ENCODE results near the gene C11orf98.
"Not testable (repeated sequence)": the region's sequence is repeated elsewhere in the genome, so short reads cannot be mapped to it uniquely, and the experiment has no call there.

C11orf98 gene

DNA sequence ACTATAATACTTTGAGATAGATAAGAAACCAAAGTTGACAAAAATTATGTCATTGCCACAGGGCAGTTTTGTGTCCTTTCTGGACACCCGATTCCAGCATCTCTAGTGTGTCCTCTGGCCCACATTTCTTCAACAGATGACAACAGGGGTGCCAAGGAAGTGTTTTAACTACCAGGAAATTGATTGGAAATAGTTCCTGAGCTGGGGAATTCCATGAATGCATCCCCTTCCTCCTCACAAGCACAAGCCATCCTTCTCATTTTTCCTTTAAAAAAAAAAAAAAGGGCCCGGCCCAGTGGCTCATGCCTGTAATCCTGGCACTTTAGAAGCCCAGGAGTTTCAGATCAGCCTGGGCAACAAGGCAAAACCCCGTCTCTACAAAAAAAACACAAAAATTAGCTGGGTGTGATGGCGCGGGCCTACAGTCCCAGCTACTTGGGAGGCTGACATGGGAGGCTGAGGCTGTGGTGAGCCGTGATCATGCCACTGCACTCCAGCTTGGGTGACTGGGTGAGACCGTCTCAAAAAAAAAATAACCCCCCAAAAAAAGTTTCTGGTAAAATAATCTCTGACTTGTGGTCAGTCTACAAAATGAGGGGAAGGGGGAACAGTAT is 42.4 kb downstream of the C11orf98 start:
- H3K36me3 ChIP-seq (ENCODE audit: insufficient read depth, low read length) = peaks cover 24% of the 10 kb centered on the region; the same call in 1 of the 2 replicates
- peak overlapping the region; percentile 88 for H3K9ac ChIP-seq (ENCODE audit: low read depth, low read length, poor library complexity, severe bottlenecking)
- peaks cover 21% of the 10 kb centered on the region for H3K79me2 ChIP-seq (ENCODE audit: insufficient read depth, low read length)
- H3K27me3 ChIP-seq (ENCODE audit: insufficient read depth, low read length, poor library complexity, severe bottlenecking) = no peaks in the 10 kb centered on the region
- no peaks in the 10 kb centered on the region for H3K9me2 ChIP-seq (replicated peaks; ENCODE audit: low read depth, low read length)
- peaks cover 15% of the 10 kb centered on the region for H3F3A ChIP-seq (ENCODE audit: low read depth)
- peaks cover 12% of the 10 kb centered on the region for H3K4me1 ChIP-seq (ENCODE audit: insufficient read depth, low read length, poor library complexity, severe bottlenecking)
- peak overlapping the region; percentile 25; the same call in 1 of the 2 replicates for H2AFZ ChIP-seq (ENCODE audit: low read length)
- no peaks in the 10 kb centered on the region for H3K9me3 ChIP-seq (ENCODE audit: insufficient read depth, low read depth, low read length)
- H3K4me2 ChIP-seq (ENCODE audit: low read depth, low read length, poor library complexity, severe bottlenecking) = peak overlapping the region; percentile 89
- H4K20me1 ChIP-seq (ENCODE audit: insufficient read depth, low read length, poor library complexity, severe bottlenecking) = no peaks in the 10 kb centered on the region
- TF ChIP-seq, protein P1, sequence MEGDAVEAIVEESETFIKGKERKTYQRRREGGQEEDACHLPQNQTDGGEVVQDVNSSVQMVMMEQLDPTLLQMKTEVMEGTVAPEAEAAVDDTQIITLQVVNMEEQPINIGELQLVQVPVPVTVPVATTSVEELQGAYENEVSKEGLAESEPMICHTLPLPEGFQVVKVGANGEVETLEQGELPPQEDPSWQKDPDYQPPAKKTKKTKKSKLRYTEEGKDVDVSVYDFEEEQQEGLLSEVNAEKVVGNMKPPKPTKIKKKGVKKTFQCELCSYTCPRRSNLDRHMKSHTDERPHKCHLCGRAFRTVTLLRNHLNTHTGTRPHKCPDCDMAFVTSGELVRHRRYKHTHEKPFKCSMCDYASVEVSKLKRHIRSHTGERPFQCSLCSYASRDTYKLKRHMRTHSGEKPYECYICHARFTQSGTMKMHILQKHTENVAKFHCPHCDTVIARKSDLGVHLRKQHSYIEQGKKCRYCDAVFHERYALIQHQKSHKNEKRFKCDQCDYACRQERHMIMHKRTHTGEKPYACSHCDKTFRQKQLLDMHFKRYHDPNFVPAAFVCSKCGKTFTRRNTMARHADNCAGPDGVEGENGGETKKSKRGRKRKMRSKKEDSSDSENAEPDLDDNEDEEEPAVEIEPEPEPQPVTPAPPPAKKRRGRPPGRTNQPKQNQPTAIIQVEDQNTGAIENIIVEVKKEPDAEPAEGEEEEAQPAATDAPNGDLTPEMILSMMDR (conservative IDR thresholded peaks at IDR 0.05; ENCODE audit: low read length) = no peak
- no peak for TF ChIP-seq EZH2phosphoT487 (IDR thresholded peaks at IDR 0.05; ENCODE audit: borderline replicate concordance)
- H3K4me3 ChIP-seq (ENCODE audit: low read length, poor library complexity, severe bottlenecking) = peak overlapping the region; percentile 83

DNA sequence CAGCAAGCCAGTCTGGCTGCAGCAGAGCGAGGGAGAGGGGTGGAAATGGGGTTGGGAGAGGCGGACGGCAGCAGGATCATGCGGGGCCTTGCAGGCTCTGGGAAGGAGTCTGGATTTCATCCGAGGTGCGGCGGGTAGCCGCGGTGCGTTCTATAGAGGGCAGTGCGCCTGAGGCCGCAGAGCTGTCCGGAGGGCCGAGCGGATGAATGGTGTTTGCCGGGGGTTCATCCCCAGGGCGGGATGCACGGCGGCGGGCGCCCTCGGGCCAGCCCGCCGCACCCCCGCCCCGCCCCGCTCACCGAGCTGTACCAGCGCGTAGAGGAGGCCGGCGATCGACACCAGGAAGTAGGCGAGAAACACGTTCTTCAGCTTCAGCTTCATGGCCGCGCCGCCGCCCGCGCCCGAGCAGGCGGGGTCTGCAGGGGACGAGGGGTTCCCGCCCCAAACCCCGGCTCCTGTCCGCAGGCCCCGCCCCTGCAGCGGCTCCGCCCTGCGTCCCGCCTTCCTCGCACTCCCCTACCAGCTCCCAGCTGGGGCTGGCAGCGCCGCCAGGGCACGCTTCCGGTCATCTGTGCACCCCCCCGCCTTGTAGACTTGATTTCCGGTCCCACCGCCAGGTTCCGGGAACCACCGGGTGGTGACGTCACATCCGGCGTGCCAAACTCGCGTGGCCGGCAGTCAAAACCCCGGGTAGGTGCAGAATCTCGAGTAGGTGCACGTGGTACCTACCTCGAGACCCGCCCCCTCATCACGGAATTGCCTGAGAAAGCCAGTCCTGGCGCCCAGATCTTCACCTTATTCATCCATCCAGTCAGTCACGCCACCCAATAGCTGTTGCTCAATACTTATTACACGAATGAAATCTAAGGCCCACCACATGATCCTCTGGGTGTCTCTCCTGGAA is 43.2 kb downstream of the C11orf98 start, which contains the start of gene B3GAT3:
B3GAT3 (minus strand) TSS at position 420 of the 904 bp plus-strand sequence; CDS start at position 381, 39 bp downstream.
- Histone ChIP-seq H3K36me3 (ENCODE audit: insufficient read depth, low read length) (peaks cover 20% of the 10 kb centered on the region; the same call in 1 of the 2 replicates), H3K4me1 (ENCODE audit: insufficient read depth, low read length, poor library complexity, severe bottlenecking) (peaks cover 12% of the 10 kb centered on the region), H4K20me1 (ENCODE audit: insufficient read depth, low read length, poor library complexity, severe bottlenecking) (no peaks in the 10 kb centered on the region), H3K9me2 (replicated peaks; ENCODE audit: low read depth, low read length) (no peaks in the 10 kb centered on the region), H3K4me2 (ENCODE audit: low read depth, low read length, poor library complexity, severe bottlenecking) (peak within 1 kb of the TSS; percentile 89), H3F3A (ENCODE audit: low read depth) (peaks cover 15% of the 10 kb centered on the region), H2AFZ (ENCODE audit: low read length) (peak within 1 kb of the TSS; percentile 52; the same call in 1 of the 2 replicates), H3K79me2 (ENCODE audit: insufficient read depth, low read length) (peaks cover 21% of the 10 kb centered on the region), H3K4me3 (ENCODE audit: low read length, poor library complexity, severe bottlenecking) (peak within 1 kb of the TSS; percentile 83), H3K9me3 (ENCODE audit: insufficient read depth, low read depth, low read length) (no peaks in the 10 kb centered on the region), H3K27me3 (ENCODE audit: insufficient read depth, low read length, poor library complexity, severe bottlenecking) (no peaks in the 10 kb centered on the region), H3K9ac (ENCODE audit: low read depth, low read length, poor library complexity, severe bottlenecking) (peak within 1 kb of the TSS; percentile 88)
- TF ChIP-seq EZH2phosphoT487 (IDR thresholded peaks at IDR 0.05; ENCODE audit: borderline replicate concordance) = no peak
- TF ChIP-seq, protein P1 (conservative IDR thresholded peaks at IDR 0.05; ENCODE audit: low read length) = no peak

DNA sequence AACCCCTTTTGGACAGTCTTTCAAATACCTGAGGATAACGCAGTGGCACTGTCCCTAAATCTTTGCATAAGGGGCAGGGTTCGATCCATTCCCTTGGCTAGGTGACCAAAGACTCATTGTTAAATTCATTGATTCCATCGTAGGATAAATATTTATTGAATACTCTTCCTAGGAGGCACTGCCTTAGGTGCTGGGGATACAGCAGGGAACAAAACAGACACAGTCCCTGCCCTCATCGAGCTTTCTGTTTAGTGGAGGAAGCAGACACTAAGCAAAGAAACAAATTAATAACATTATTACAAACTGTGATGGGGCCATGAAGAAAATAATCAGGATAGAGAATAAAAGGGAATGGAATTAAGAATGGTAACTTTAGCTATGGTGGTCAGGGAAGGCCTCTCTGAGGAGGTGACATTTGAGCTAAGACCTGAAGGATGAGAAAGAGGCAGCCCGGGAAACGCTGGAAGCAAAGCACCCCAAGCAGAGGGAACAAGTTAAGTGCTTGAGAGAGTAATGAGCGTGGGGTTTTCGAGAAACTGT is 43.9 kb downstream of the C11orf98 start:
- Histone ChIP-seq H3K9me3 (ENCODE audit: insufficient read depth, low read depth, low read length) (no peaks in the 10 kb centered on the region), H2AFZ (ENCODE audit: low read length) (peak overlapping the region; percentile 52; the same call in 1 of the 2 replicates), H3K79me2 (ENCODE audit: insufficient read depth, low read length) (peaks cover 21% of the 10 kb centered on the region), H3K9ac (ENCODE audit: low read depth, low read length, poor library complexity, severe bottlenecking) (peak overlapping the region; percentile 88), H3K9me2 (replicated peaks; ENCODE audit: low read depth, low read length) (no peaks in the 10 kb centered on the region), H3K4me3 (ENCODE audit: low read length, poor library complexity, severe bottlenecking) (peak overlapping the region; percentile 83), H3K4me2 (ENCODE audit: low read depth, low read length, poor library complexity, severe bottlenecking) (peak overlapping the region; percentile 89), H3K4me1 (ENCODE audit: insufficient read depth, low read length, poor library complexity, severe bottlenecking) (peaks cover 12% of the 10 kb centered on the region), H3K36me3 (ENCODE audit: insufficient read depth, low read length) (peaks cover 13% of the 10 kb centered on the region; the same call in 1 of the 2 replicates), H4K20me1 (ENCODE audit: insufficient read depth, low read length, poor library complexity, severe bottlenecking) (no peaks in the 10 kb centered on the region), H3K27me3 (ENCODE audit: insufficient read depth, low read length, poor library complexity, severe bottlenecking) (no peaks in the 10 kb centered on the region), H3F3A (ENCODE audit: low read depth) (peaks cover 15% of the 10 kb centered on the region)
- TF ChIP-seq EZH2phosphoT487 (IDR thresholded peaks at IDR 0.05; ENCODE audit: borderline replicate concordance) = no peak
- TF ChIP-seq, protein P1 (conservative IDR thresholded peaks at IDR 0.05; ENCODE audit: low read length) = no peak

DNA sequence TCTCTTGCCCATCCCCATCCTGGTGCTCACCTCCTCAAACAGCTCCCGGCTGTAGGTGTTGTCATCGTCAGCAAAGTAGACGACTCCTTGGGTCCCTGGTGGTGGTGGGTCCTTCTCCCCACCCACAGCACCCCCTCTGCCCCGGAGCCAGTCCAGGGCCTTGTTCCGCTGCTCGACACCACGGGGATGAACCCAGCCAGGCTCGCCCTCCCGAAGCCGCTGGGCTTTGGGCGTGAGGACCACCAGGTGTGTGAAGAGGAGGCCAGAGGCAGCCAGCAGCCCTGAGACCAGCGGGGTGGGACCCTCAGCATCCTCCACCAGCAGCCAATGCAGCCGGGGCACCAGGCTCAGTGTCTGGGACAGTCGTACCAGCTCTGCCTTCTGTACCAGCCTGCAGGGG is 48.1 kb downstream of the C11orf98 start:
- H3K9me2 ChIP-seq (replicated peaks; ENCODE audit: low read depth, low read length) = not testable (repeated sequence)

More for the DNA sequence above, 48.1 kb downstream of the C11orf98 start:
- not testable (repeated sequence) for H3K9ac ChIP-seq (ENCODE audit: low read depth, low read length, poor library complexity, severe bottlenecking); H3F3A ChIP-seq (ENCODE audit: low read depth); H3K4me2 ChIP-seq (ENCODE audit: low read depth, low read length, poor library complexity, severe bottlenecking); H3K9me3 ChIP-seq (ENCODE audit: insufficient read depth, low read depth, low read length); H3K36me3 ChIP-seq (ENCODE audit: insufficient read depth, low read length); H2AFZ ChIP-seq (ENCODE audit: low read length); H3K4me3 ChIP-seq (ENCODE audit: low read length, poor library complexity, severe bottlenecking); H3K27me3 ChIP-seq (ENCODE audit: insufficient read depth, low read length, poor library complexity, severe bottlenecking); H4K20me1 ChIP-seq (ENCODE audit: insufficient read depth, low read length, poor library complexity, severe bottlenecking)
- peaks cover 21% of the 10 kb centered on the region for H3K79me2 ChIP-seq (ENCODE audit: insufficient read depth, low read length)
- peaks cover 12% of the 10 kb centered on the region for H3K4me1 ChIP-seq (ENCODE audit: insufficient read depth, low read length, poor library complexity, severe bottlenecking)

All from Loucy (cell line).